GM19468 (cell line): Measurements from ENCODE around the gene ITIH1.

Experiments used
- ATAC-seq: cut with Tn5 transposase; IDR thresholded peaks from one replicate; pipeline ENCODE4 v1.9.1; 2021; ENCODE audit warnings: mild to moderate bottlenecking, moderate library complexity, moderate number of reproducible peaks; ENCODE audit not compliant: unreplicated experiment; ENCODE audit errors: extremely low read depth

The ITIH1 gene

GRCh38 chr3:52809662-52810377 lies 32.4 kb downstream of the ITIH1 start:
- ATAC-seq, result no peak

GRCh38 chr3:52810923-52811322 lies 33.5 kb downstream of the ITIH1 start:
- no peak for ATAC-seq

DNA sequence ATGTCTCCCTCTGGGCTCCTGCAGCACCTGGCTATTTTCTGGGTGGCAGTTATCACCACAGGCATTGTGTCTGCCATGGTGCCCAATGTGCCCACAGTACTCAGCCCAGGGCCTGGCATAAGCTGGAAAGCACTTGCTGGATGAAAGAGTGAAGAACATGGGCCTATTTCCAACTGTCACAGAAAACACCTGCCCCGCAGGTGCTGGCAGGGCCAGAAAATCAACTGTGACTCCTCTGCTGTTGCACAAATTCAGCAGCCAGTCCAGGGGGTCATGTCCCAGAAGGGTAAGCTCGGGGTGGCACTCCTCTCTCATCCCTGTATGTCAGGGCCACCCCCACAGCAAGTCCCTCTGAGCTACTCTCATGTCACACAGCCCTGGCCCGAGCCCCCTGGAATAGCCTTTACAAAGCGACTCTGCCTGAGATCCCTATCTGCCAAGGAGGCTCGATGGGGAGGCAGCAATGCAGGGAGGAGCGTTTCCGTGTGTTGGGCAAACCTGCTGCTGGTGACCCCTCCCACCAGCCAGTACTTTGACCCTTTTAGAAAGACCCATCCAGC lies 34.1 kb downstream of the ITIH1 start:
- no peak for ATAC-seq

DNA sequence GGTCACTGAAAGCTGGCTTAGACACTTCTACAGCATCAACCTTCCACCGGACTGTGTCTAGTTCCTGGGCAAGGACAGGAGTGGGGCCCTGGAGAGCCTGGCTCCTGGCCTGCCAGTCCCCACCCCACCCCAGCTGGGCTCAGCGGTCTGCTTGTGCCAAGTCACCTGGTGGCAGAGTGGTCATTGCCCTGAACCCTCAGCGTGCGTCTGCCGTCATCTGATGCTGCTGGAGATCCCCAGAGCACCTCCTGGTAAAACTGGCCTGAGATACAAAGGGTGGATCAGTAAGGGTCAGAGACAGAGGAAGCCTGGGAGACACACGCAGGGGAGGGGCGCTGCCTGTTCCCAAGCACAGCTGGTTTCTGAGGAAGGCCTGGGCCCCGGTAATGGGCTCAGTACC lies 36.4 kb downstream of the ITIH1 start:
- ATAC-seq, result no peak

DNA sequence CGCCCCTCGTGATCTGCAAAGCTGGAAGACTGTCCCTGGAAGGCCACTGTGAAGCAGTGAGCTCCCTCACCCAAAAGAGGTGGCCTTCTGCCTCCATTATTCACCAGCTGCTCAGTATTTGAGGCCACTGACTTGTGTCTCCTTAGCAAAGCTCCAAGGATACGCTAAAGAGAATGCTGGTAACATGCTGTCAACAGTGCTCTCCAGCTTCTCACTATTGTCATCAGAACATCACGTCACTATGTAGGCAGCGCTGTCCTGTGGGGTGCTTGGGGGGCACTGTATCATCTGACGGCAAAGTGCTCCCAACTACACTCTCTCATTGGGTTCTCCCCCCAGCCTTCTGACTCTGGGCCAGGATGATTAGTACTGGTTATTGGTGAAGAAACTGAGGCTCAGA lies 38.8 kb downstream of the ITIH1 start:
- no peak for ATAC-seq

- ATAC-seq, result no peak
Observed at GRCh38 chr3:52816654-52817053, 39.3 kb downstream of the ITIH1 start.

DNA sequence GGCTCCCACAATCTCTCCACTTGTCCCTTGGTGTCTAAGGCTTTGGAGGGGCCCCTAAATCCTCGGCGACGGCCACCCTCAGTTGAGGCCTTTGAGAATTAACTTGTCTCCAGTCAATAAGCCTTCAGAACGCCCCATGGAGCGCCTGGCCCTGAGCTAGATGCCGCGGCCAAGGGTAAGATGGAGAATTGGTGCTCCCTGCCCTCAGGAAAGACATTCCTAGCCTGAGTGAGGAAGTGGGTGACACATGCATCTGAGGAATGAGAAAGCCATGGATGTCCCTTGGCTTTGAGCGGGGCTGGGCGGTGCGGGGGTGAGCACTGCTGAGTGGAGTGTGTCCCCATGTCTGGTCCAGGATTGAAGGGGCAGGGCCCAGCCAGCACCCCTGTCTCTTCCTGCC lies 39.8 kb downstream of the ITIH1 start:
- no peak for ATAC-seq

DNA sequence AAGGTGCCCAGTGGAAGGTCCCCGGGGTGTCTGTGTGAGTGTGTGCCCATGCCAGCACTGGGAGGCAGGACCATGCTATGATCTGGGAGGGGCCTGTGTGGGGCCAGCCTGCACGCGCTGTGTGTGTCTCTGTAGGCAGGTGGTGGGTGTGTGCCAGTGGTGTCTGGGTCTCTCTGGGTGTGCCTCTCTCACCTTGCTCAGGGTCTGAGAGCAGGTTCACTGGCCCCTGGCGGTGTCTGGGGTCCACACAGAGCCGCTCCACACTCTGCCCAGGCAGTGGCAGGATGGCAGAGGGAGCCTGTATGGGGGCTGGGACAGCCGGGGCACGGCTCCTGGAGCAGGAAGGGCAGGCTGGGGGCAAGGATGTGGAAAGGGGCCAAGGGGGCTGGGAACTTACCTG lies 40.5 kb downstream of the ITIH1 start:
- no peak for ATAC-seq

DNA sequence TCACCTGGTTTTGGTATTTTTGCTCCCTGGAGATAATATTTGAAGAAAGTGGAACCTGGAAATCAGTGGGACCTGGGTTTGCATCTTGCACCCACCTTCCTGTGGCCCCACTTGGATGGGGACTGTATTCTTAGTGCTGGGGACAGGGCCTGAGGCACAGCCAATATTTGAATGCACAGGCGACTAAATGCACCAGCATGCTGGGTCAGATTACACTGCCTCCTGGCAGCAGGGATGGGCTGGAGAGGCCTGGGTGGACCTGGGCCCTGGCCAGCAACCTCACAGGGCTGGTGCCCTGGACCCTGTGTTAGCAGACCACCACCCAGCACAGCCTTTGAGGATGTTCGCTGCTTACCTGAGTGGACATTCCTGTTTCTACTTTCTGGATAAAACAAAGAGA lies 42.5 kb downstream of the ITIH1 start:
- ATAC-seq, result no peak

GRCh38 chr3:52820736-52821135 lies 43.3 kb downstream of the ITIH1 start:
- ATAC-seq, result no peak

- no peak for ATAC-seq
Observed at GRCh38 chr3:52822363-52822762, 45.0 kb downstream of the ITIH1 start.

- no peak for ATAC-seq
Observed at GRCh38 chr3:52824037-52824436, 46.6 kb downstream of the ITIH1 start.

DNA sequence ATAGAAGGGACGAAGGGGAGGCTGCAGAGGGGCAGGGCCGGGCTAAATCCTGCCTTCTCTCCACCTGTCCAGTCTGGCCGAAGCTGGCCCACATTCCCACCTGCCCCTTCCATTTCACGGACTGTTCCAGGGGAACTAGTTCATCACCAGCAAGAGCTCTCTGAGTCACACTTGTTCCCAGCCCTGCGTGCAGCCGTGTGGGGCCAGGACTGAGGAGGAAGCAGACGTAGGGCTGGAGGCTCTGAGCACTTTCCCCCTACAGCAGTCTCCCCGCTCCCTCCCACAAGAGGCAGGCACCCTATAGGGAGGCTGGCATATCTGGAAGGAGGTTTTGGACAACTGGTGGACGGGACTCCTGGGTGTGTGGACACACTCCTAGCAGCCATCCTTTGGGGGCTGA lies 50.0 kb downstream of the ITIH1 start:
- ATAC-seq, result no peak

DNA sequence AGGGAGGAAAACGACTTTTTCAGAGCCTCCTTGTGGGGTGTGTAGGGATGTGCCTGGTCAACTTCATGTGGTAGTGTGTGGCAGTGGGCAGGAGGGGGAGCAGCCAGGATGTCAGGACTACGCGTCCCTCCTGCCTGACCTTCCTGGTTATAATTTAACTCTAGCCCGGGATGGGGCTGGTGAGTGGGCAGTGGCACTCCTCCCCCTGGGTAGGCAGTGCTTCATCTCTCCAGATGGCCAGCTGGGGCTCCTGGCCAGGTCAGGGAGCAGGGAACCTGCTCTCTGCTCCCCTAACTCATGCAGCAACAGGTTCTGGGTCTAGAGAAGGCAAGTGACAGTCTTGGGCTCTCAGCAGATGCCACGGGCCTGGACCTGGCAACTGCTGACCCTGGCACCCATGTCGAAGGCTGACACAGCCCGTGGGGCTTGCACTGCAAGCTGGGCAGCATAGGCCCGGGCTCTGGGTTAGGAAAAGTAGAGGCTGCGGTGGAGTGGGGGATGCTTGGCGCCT lies 50.5 kb downstream of the ITIH1 start:
- no peak for ATAC-seq

- no peak for ATAC-seq
Observed at GRCh38 chr3:52829482-52829881, 52.1 kb downstream of the ITIH1 start.

GRCh38 chr3:52829906-52830463 lies 52.6 kb downstream of the ITIH1 start:
- no peak for ATAC-seq

DNA sequence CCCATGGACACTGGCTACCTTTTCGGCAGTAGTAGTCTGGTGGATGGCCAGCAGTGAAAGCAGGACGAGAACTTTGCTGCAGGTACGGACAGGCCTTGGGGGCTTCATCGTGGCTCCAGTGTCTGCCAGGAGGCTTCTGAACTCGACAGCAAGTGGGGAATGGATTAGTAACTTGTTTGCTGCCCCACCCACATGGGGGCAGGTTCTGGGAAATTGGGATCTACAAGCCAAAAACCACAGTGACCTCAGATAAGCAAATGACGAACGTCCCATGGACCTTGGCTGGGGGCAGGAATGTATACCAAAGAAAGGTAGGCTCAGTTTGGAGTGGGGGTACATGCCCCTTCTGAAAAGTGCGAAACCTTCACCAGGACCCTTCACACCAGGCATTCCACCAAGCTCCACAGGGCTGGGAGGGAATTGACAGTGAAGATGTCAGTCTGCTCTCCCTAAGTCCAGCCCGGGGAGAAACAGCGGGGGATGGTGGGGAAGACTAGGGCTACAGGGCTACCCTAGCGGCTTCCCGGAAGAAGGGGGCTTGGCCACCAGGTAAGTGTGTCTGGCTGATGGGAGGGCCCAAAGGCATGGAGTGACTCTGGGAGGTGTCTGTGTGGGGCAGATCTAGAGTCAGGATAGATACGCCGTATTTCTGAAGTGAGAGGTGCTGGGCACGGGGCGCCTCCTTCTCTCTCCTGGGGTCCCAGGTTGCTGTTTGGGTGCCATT lies 53.3 kb downstream of the ITIH1 start, which contains the start of gene ITIH4:
TSS of gene ITIH4 (minus strand) at position 138 of the 724 bp plus-strand sequence. CDS start at position 108, 30 bp downstream.
- ATAC-seq, result no peak

GRCh38 chr3:52831500-52832301 lies 54.3 kb downstream of the ITIH1 start:
- ATAC-seq, result no peak

- ATAC-seq, result no peak
Observed at GRCh38 chr3:52833202-52833601, 55.8 kb downstream of the ITIH1 start.

DNA sequence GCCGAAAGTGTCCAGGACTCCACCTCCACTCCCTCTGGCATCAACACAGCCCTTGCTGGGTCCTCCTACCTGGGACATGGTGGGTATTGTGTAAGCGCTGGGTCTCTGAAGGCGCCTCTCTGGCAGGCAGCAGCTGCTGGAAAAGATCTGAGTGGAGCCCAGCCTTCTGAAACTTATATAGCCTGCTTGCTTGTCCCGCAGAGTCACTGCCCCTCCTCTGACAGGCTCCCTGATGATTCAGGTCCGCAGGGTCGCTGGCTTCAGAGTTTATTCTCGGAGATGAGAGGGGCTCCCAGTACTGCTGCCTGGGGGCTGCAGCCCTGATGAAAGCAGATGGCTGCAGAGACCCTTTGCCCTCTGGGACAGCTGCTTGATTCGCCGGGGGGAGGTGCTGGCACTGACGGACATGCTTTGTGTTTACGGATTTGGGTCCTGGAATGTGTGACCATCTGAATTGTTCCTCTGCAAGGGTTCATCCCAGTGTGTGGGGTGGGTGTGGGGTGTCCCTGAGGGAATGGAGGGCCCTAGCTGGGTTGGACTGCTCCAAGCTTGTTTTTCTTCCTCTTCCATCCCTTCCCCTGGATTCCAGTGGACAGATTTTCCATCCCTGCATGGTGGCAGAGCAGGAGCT lies 57.6 kb downstream of the ITIH1 start, which contains the start of gene MUSTN1:
TSS of gene MUSTN1 (minus strand) at position 149 of the 631 bp plus-strand sequence. CDS start at position 78, 71 bp downstream.
- ATAC-seq, result no peak
